Measurements from ENCODE around the gene TCF7L2.

DNA sequence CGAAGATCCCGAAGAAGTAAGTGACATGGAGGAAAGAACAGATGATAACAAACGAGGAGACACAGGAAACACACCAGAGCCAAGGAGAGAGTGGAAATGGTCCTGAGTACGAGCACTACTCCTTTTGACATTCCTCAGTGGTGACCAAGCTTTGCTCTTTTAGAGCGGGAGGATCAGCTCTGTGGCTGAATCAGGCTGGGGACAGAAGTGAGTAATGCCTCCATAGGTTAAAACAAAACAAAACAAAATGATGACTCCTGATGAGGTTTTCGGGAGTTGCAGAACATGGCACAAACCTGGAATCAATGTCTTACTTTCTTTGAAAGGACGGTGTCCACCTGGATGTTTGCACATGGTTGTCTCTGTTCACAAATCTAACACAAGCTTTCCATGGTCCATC is 30.3 kb upstream of the TCF7L2 start:
- no peak for TF ChIP-seq CTCF (IDR thresholded peaks at IDR 0.05)
- no peak for TF ChIP-seq POLR2A (IDR thresholded peaks at IDR 0.05)
